Esophagus (tissue), 2 donors: ENCODE data around the gene MYBL2. TPM values are rescaled to one million over a fixed set of nuclear protein-coding genes. Genes with fewer than 3 reads are reported as not detected.

Experiments used
- H3K27ac ChIP-seq, 2 donors: one replicate each; pipeline ENCODE4 v1.5.1; 2013; ENCODE audit warnings: low read depth in 2 of 2, mild to moderate bottlenecking in 2 of 2, inconsistent platforms in 1 of 2, low read length in 1 of 2, moderate library complexity in 1 of 2
- H3K27me3 ChIP-seq, 2 donors: one replicate each; pipeline ENCODE4 v1.6.1; 2013; ENCODE audit warnings: low read length in 2 of 2, control low read depth in 1 of 2, mild to moderate bottlenecking in 1 of 2; ENCODE audit not compliant: insufficient read depth in 2 of 2, control insufficient read depth in 1 of 2
- H3K36me3 ChIP-seq, 2 donors: one replicate each; pipeline ENCODE4 v1.6.1; 2013; ENCODE audit warnings: low read length in 1 of 2; ENCODE audit not compliant: control insufficient read depth in 2 of 2, insufficient read depth in 2 of 2
- H3K4me1 ChIP-seq, 2 donors: one replicate each; pipeline ENCODE4 v1.6.1; 2013; ENCODE audit warnings: low read length in 1 of 2; ENCODE audit not compliant: control insufficient read depth in 2 of 2, insufficient read depth in 2 of 2
- H3K4me3 ChIP-seq, 2 donors: one replicate each; pipeline ENCODE4 v1.5.1; 2013; ENCODE audit warnings: low read length in 2 of 2, mild to moderate bottlenecking in 2 of 2, low read depth in 1 of 2, moderate library complexity in 1 of 2
- H3K9me3 ChIP-seq, 2 donors: one replicate each; pipeline ENCODE4 v1.6.1; 2013; ENCODE audit warnings: mild to moderate bottlenecking in 2 of 2, low read depth in 1 of 2, low read length in 1 of 2, moderate library complexity in 1 of 2; ENCODE audit not compliant: control insufficient read depth in 2 of 2, insufficient read depth in 1 of 2
- WGBS, 2 donors: extraction: QIAGEN DNeasy Blood & Tissue Kit; methylation state at CpG; one replicate each; pipeline ENCODE4 v1.1.7; 2013; 5-methylcytosine and 5-hydroxymethylcytosine counted together
- polyA plus RNA-seq, 2 donors: library from polyadenylated mRNA; stranded (reverse); fragments of 200-250 nt; gene quantifications; one replicate each; pipeline ENCODE4 v1.2.3, GENCODE V29; 2013
- donor health status: healthy with polysubstance abuse.
- donor health status: Bipolar disorder and iron deficiency.

Gene MYBL2
- polyA plus RNA-seq, 2 donors, result 9.3 to 11.6 TPM

GRCh38 chr20:43717616-43717995 lies 50.7 kb downstream of the MYBL2 start:
- peaks cover 0 to 6% of the 10 kb centered on the region in 2 donors for H3K9me3 ChIP-seq
- 76 to 84% methylated on average over 4 of the region's 4 CpGs for WGBS, 2 donors
- H3K27ac ChIP-seq, result no peak overlapping the region
- H3K4me3 ChIP-seq, result no peak overlapping the region
- H3K4me1 ChIP-seq, result no peaks in the 10 kb centered on the region
- H3K27me3 ChIP-seq, result no peaks in the 10 kb centered on the region
- no peaks in the 10 kb centered on the region for H3K36me3 ChIP-seq

GRCh38 chr20:43720007-43720406 lies 53.1 kb downstream of the MYBL2 start:
- Histone ChIP-seq H3K4me1 (no peaks in the 10 kb centered on the region), H3K36me3 (no peaks in the 10 kb centered on the region), H3K4me3 (no peak overlapping the region), H3K27me3 (no peaks in the 10 kb centered on the region), H3K27ac (no peak overlapping the region), H3K9me3 (peaks cover 0 to 6% of the 10 kb centered on the region in 2 donors)
- WGBS, 2 donors, result 87 to 89% methylated on average over 1 of the region's 1 CpG

- Histone ChIP-seq H3K27ac (no peak overlapping the region), H3K9me3 (peaks cover 0 to 6% of the 10 kb centered on the region in 2 donors), H3K27me3 (no peaks in the 10 kb centered on the region), H3K4me1 (no peaks in the 10 kb centered on the region), H3K4me3 (no peak overlapping the region), H3K36me3 (no peaks in the 10 kb centered on the region)
- 0 to 21% methylated on average over 2 of the region's 2 CpGs for WGBS, 2 donors
Measured at GRCh38 chr20:43721097-43721428, 54.1 kb downstream of the MYBL2 start.

GRCh38 chr20:43721429-43722152 lies 54.7 kb downstream of the MYBL2 start:
- Histone ChIP-seq H3K4me1 (no peaks in the 10 kb centered on the region), H3K9me3 (peaks cover 0 to 6% of the 10 kb centered on the region in 2 donors), H3K36me3 (no peaks in the 10 kb centered on the region), H3K27ac (no peak overlapping the region), H3K27me3 (no peaks in the 10 kb centered on the region), H3K4me3 (no peak overlapping the region)
- WGBS, 2 donors, result 36 to 40% methylated on average over 15 of the region's 15 CpGs

- no peaks in the 10 kb centered on the region for H3K27me3 ChIP-seq
- H3K4me3 ChIP-seq, result no peak overlapping the region
- 39 to 40% methylated on average over 8 of the region's 8 CpGs for WGBS, 2 donors
- H3K4me1 ChIP-seq, result no peaks in the 10 kb centered on the region
- no peaks in the 10 kb centered on the region for H3K36me3 ChIP-seq
- peaks cover 0 to 6% of the 10 kb centered on the region in 2 donors for H3K9me3 ChIP-seq
- no peak overlapping the region for H3K27ac ChIP-seq
Measured at GRCh38 chr20:43722153-43722505, 55.2 kb downstream of the MYBL2 start.

GRCh38 chr20:43723186-43723585 lies 56.3 kb downstream of the MYBL2 start:
- Histone ChIP-seq H3K4me1 (no peaks in the 10 kb centered on the region), H3K4me3 (no peak overlapping the region), H3K9me3 (peaks cover 0 to 6% of the 10 kb centered on the region in 2 donors), H3K36me3 (no peaks in the 10 kb centered on the region), H3K27me3 (no peaks in the 10 kb centered on the region), H3K27ac (no peak overlapping the region)
- 66 to 70% methylated on average over 4 of the region's 4 CpGs for WGBS, 2 donors

- Histone ChIP-seq H3K36me3 (no peaks in the 10 kb centered on the region), H3K4me3 (no peak overlapping the region), H3K27me3 (no peaks in the 10 kb centered on the region), H3K27ac (no peak overlapping the region), H3K9me3 (peaks cover 0 to 6% of the 10 kb centered on the region in 2 donors), H3K4me1 (no peaks in the 10 kb centered on the region)
- WGBS, 2 donors, result 82 to 92% methylated on average over 3 of the region's 3 CpGs
Measured at GRCh38 chr20:43723735-43724134, 56.8 kb downstream of the MYBL2 start.

GRCh38 chr20:43724383-43724782 lies 57.5 kb downstream of the MYBL2 start:
- H3K36me3 ChIP-seq, result no peaks in the 10 kb centered on the region
- H3K27me3 ChIP-seq, result no peaks in the 10 kb centered on the region
- H3K27ac ChIP-seq, result no peak overlapping the region
- H3K9me3 ChIP-seq, result peaks cover 0 to 10% of the 10 kb centered on the region in 2 donors
- 92 to 95% methylated on average over 5 of the region's 5 CpGs for WGBS, 2 donors
- no peaks in the 10 kb centered on the region for H3K4me1 ChIP-seq
- H3K4me3 ChIP-seq, result no peak overlapping the region

- Histone ChIP-seq H3K27ac (no peak overlapping the region), H3K36me3 (no peaks in the 10 kb centered on the region), H3K4me3 (no peak overlapping the region), H3K4me1 (no peaks in the 10 kb centered on the region), H3K9me3 (peaks cover 0 to 4% of the 10 kb centered on the region in 2 donors), H3K27me3 (no peaks in the 10 kb centered on the region)
- 81 to 91% methylated on average over 2 of the region's 2 CpGs for WGBS, 2 donors
Measured at GRCh38 chr20:43725666-43726065, 58.8 kb downstream of the MYBL2 start.

- Histone ChIP-seq H3K4me1 (no peaks in the 10 kb centered on the region), H3K27me3 (no peaks in the 10 kb centered on the region), H3K9me3 (peaks cover 0 to 4% of the 10 kb centered on the region in 2 donors), H3K27ac (no peak overlapping the region), H3K36me3 (no peaks in the 10 kb centered on the region), H3K4me3 (no peak overlapping the region)
- 86% methylated on average over 10 of the region's 10 CpGs for WGBS, 2 donors
Measured at GRCh38 chr20:43726333-43726732, 59.4 kb downstream of the MYBL2 start.
